Dedifferentiated amniotic fluid mesenchymal stem cell (primary cell): ENCODE measurements around the gene MRFAP1L1.
A peak's percentile ranks its signal among the peaks of the same experiment; 100 is the strongest.
"Not testable (repeated sequence)": the region's sequence is repeated elsewhere in the genome, so short reads cannot be mapped to it uniquely, and the experiment has no call there.

Source experiments
- DNase-seq: peaks from one replicate; pipeline ENCODE4 v3.0.0-alpha.2; 2016; ENCODE audit errors: extremely low spot score

The MRFAP1L1 gene

GRCh38 chr4:6709230-6710114 is at the start of gene MRFAP1L1:
Gene MRFAP1L1 (minus strand): TSS chr4:6709865. CDS start chr4:6709629, 236 bp downstream.
- peak; percentile 98 for DNase-seq

DNA sequence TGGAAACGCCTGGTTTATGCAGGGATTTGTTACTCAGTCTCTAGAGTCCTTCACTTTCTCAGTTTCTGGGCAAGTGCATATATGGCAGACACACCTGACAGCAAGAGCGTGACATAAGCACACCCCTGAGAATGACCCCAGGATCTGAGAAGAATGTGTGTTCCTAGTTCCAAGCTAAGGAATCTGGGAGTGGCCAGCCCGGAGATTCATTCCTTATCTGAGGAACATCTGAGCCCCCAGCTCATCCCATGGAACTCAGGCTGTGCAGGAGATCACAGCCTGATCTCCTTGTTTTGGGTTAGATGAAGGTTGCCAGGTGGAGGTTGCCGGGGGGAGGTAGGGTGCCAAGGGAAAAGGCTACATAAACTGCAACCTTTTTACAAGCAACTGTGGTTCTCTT is 49.1 kb upstream of the MRFAP1L1 start:
- DNase-seq = no peak

GRCh38 chr4:6756345-6756744 is 46.7 kb upstream of the MRFAP1L1 start:
- DNase-seq = not testable (repeated sequence)

- no peak for DNase-seq
Measured at GRCh38 chr4:6755088-6755753, 45.6 kb upstream of the MRFAP1L1 start.

DNA sequence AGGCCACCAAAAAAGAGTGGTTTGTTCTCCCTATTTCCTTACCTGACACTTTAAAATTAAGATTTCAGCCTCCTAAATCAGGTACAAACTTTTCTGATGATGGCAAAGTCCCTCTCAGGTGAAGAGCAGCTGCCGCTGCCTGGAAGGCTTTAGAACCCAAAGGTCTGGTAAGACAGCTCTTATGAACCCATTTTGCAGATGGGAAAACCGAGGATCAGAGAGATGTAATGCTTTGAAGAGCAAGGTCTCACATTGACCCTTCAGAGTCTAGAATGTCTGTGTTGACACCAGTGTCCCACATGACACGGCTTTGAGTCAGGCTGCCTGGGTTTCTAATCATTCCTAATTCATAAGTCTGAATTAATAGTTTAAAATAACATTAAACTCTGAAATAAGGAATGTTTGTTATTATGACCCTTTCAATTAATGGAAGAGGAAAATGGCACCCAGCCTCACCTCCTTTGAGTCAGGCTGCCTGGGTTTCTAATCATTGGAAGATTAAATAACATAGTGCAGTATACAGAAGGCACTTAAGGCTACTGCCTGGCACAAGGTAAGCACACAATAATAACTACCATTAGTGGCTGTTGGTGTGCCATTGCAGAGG is 44.9 kb upstream of the MRFAP1L1 start:
- no peak for DNase-seq

- no peak for DNase-seq
Measured at GRCh38 chr4:6753891-6754290, 44.2 kb upstream of the MRFAP1L1 start.

DNA sequence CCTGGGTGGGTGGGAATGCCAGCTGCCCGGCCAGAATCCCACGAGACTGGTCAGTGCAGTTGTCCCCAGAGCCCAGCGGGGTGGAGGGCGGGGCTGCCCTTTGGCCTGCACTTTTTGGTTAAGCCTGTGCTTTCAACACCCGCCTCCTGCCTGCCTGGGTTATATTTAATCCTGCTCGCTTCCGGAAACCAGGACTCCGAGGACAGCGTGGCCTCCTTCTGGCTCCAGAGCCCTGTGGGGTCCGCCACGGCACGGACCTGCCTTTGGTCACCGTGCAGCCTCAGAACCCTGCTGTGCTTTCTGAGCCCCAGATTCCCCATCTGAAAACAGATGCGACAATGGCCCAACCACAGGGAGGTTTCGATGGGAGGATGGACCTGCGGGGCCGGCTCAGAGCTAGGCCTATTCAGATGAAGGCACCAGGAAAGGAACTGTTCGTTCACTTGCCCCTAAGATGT is 43.5 kb upstream of the MRFAP1L1 start:
- DNase-seq = no peak

DNA sequence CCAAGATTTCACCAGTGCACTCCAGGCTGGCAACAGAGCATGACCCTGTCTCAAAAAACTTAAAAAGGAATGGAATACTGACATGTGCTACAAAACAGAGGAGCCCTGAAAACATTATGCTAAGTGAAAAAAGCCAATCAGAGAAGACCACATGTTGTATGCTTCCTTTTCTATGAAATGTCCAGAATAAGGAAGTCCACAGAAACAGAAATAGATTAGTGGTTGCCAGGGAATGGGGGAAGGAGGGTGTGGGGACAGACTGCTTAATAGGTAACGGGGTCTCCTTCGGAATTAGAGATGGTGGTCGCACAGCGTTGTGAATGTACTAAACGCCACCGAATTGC is 42.8 kb upstream of the MRFAP1L1 start:
- DNase-seq = no peak

DNA sequence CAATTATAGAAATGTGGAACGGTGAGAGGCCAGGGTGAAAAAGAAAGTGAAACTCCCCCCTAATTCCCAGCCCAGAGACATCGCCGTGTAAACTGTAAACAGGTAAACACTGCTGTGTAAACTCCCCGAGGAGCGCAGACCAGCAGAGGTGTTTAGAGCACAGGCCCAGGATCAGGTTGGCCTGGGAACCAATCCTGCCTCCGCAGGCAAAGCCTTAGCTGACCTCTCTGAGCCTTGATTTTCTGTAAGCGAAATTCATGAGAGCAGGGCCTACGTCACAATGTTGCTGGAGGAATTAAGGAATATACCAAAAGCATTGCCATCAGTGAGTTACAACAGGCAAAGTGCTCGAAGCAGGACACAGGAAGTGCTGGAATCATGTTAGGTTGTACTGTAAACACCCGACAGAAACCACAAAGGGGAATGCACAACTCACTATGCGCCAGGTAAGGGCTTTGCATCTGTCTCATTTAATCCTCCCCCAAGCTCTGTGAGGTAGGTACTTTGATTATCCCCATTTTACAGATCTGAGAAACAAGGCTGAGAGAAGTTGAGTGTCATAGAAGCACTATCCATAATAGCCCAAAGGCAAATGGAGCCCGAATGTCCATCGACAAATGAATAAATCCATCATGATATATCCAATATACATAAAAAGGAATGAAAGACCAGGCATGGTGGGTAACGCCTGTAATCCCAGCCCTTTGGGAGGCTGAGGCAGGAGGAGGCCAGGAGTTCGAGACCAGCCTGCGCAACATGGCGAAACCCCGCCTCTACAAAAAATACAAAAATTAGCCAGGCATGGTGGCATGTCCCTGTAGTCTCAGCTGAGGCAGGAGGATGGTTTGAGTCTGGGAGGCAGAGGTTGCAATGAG is 42.2 kb upstream of the MRFAP1L1 start:
- DNase-seq = no peak

- DNase-seq = no peak
Measured at GRCh38 chr4:6750286-6751221, 40.9 kb upstream of the MRFAP1L1 start.

DNA sequence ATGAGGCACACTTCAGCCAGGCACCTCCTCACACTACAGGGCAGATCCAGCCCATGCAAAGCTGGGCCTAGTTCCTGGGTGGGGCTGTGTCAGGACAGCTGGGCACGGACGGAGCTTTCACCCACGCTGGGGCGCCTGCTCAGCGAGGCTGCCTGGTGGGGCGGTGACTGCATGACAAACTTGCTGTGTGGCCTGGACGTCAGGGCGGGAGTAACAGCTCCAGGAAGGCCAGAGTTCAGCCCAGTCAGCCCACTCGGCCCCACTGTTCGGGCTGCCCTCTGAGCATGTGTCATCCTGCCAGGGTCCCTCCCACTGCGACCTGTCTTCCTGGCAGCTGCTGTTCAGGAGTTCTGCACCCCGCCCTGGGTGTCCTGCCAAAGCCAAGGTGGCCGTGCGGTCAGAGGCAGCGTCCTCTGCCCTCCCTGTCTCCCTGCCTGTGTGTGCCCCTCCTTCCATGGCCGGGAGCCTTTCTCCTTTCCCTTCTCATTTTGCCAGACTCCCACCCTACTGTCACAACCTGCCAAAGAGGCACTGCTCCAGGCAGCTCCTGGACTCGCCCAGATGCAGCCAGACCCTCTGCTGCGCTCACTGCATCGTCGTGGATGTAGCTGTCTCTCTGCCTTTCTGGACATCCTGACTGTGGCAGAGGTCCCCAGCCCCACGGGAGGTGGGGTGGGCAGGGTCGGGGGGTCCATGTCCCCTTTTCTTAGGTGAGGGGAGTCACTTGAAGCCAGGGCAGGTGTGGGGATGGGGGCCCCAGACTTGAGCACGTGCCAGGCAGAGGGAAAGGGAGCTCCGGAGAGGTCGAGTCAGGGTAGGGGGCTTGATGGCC is 39.9 kb upstream of the MRFAP1L1 start:
- no peak for DNase-seq

DNA sequence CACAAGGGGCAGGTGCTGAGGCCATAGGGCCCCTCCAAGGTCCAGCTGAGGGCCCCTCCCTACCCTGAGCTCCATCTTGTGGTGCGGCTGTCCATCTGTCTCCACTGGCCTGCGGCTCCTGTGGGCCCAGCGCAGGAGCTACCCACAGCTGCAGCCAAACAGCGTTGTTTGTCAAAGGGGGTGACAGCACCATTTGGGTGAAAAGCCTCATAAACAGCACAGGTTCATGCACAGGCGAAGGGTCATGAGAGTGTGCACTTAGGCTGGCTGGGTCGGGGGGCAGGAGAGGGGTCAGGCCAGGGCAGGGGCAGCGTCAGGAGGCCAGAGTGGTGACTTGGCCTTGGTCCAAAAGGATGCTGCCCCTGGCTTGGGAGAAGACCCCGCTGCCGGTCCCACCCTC is 38.6 kb upstream of the MRFAP1L1 start:
- no peak for DNase-seq

DNA sequence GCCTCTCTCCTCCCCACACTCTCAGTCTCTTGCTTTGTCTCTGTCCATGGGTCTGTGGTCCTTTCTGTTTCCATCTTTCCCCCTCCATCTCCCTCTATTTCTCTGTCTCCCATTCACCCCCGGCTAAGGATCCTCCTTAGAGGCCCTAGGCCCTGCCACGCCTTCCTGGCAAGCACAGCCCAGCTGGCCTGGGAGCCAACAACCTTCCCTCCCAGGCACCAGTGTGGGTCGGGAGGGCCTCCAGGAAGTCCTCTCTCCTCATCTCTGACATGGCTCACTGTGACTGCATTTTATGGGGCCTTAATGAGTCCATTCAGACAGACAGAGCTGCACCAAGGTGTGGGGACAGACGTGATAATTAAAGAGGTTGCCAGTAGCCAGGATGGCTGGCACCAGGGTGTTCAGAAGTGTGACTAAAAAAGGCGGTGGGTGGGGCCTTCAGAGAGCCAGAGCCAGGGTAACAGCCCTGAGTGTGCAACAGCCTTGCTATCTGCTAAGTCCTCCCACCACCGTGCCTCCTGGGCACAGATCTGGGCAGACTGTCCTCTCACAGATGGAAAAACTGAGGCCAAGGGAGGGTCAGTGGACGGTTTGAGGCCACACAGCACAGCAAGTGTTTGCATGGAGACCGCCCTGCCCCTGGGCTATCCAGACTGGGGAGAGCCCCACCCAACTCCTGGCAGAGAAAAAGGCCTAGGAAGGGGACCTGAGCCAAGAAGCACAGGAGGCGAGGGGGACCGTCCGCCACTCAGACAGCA is 37.8 kb upstream of the MRFAP1L1 start:
- DNase-seq = no peak

DNA sequence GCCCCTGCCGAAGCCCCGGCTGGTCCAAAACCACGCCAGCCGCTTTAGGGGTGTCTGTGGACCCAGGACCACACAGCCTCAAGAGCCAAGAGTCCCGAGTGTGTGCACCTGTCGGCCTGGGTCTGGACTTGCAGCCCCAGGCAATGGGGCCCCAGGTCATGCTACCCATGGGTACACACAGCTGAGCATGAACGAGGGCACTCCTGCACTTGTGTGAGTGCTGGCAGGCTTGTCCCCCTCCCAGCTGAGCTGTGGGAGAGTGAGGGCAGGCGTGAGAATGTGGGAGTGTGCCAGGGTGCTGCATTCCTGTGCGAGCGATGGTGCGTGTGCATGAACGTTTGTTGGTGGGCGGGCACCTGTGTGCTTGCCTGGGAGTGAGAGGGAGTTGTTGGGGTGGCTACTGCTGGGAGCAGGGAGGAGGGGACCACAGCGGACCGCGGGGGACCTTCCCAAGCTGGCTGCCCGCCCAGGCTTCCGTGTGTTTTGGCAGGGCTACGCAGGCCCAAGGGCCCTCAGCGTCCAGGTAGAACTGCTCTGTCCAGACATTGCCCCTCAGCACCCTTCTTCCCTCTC is 37.1 kb upstream of the MRFAP1L1 start:
- no peak for DNase-seq

DNA sequence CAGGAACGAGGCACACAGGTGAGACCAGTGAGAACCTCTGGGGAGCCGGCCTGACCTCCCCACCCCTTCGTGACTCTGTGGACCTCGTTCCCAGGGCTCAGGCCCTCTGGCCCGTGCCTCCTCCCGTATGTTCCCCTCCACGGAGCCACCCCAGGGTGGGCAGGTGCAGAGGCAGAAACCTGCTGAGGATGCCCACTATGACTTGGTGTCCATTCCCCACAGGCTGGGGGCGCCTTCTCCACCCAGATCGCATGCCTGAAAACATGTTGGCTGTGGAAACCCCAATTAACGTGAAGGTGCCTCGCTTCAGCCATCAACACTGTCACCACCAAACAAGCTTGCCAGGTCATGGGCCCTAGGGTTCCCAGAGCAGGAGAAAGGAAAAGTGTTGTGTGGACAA is 33.3 kb upstream of the MRFAP1L1 start:
- no peak for DNase-seq

DNA sequence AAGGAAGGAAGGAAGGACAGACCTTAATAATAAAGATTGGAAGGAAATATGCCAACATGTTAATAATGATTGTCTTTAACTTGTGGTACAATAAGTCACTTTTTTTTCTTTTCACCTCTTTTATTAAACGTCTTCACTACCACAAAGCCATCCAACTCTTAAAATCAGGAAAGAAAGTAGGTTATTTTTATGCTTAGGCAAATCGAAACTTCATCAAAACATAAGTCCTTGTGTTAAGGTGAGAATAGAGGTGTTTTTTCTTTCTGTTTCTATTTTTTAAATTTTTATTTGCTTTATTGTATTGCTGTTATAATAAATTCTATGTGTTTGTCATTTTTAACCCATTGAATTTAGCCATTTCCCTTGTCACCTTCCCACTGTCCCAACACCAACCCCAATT is 32.8 kb upstream of the MRFAP1L1 start:
- no peak for DNase-seq

DNA sequence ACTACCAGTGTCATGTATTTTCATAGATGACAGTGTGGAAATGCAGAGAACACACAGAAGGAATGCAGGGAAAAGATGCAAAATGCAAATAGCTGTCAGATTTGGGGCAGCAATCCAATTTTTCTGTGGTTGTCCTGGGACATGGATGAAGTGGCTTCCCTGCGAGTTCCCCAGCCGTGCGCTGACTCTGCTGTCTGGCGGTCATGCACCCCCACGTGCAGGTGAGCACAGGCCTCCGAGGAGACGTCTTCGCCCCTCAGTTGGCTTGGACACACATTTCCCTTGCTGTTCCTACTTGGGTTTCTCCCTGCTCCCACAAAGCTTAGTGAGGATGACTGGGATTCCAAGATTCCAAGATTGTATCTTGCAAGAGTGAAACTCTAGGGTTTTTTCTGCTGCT is 30.7 kb upstream of the MRFAP1L1 start:
- no peak for DNase-seq

GRCh38 chr4:6739920-6740319 is 30.3 kb upstream of the MRFAP1L1 start:
- no peak for DNase-seq
